GM20000 (cell line): ENCODE data around the gene STX12.
"Not testable (repeated sequence)": the region's sequence is repeated elsewhere in the genome, so short reads cannot be mapped to it uniquely, and the experiment has no call there.

Source experiments
- DNase-seq: peaks from one replicate; pipeline ENCODE4 v3.0.0; 2012; ENCODE audit warnings: low spot score
- CTCF ChIP-seq: IDR thresholded peaks from 2 replicates; pipeline ENCODE4 v1.5.1; 2012; ENCODE audit warnings: mild to moderate bottlenecking, control low read depth; ENCODE audit errors: extremely low read depth, missing control alignments

Gene STX12

GRCh38 chr1:27832762-27833161 is 59.7 kb downstream of the STX12 start:
- no peak for TF ChIP-seq CTCF
- no peak for DNase-seq

- DNase-seq: no peak
Measured at GRCh38 chr1:27833470-27833869, 60.5 kb downstream of the STX12 start.

GRCh38 chr1:27835046-27835445 is 62.0 kb downstream of the STX12 start:
- DNase-seq: no peak
- TF ChIP-seq CTCF: no peak

More at GRCh38 chr1:27833470-27833869, 60.5 kb downstream of the STX12 start:
- no peak for TF ChIP-seq CTCF

- no peak for DNase-seq
- TF ChIP-seq CTCF: no peak
Measured at GRCh38 chr1:27835501-27835900, 62.5 kb downstream of the STX12 start.

GRCh38 chr1:27849951-27850350 is 76.9 kb downstream of the STX12 start:
- no peak for TF ChIP-seq CTCF
- no peak for DNase-seq

GRCh38 chr1:27855085-27855484 is 82.1 kb downstream of the STX12 start:
- no peak for TF ChIP-seq CTCF
- no peak for DNase-seq

GRCh38 chr1:27856561-27857343 is 83.7 kb downstream of the STX12 start:
- DNase-seq: no peak
- no peak for TF ChIP-seq CTCF

GRCh38 chr1:27857552-27857951 is 84.5 kb downstream of the STX12 start:
- DNase-seq: not testable (repeated sequence)
